Neural crest cell (in vitro differentiated cells): Measurements from ENCODE around the gene C1orf159. TPM values are rescaled to one million over a fixed set of nuclear protein-coding genes. Genes with fewer than 3 reads are reported as not detected.

Experiments
- DNase-seq: peaks from one replicate; pipeline ENCODE4 v3.0.0; 2021; ENCODE audit warnings: low read depth, mixed read lengths, low spot score
- H3K27ac Mint-ChIP-seq: one replicate; pipeline ENCODE4 v1.8.0; 2021; ENCODE audit warnings: mild to moderate bottlenecking, mixed read lengths; ENCODE audit not compliant: unreplicated experiment
- H3K27me3 Mint-ChIP-seq: 2 replicates; pipeline ENCODE4 v1.8.0; 2021; ENCODE audit warnings: low read depth, mild to moderate bottlenecking, mixed read lengths
- H3K36me3 Mint-ChIP-seq: 2 replicates; pipeline ENCODE4 v1.8.0; 2021; ENCODE audit warnings: low read depth, mild to moderate bottlenecking, mixed read lengths
- H3K4me1 Mint-ChIP-seq: 2 replicates; pipeline ENCODE4 v1.8.0; 2021; ENCODE audit warnings: mixed read lengths
- H3K4me3 Mint-ChIP-seq: one replicate; pipeline ENCODE4 v1.8.0; 2021; ENCODE audit warnings: mild to moderate bottlenecking, mixed read lengths
- H3K9me3 Mint-ChIP-seq: 2 replicates; pipeline ENCODE4 v1.8.0; 2021; ENCODE audit warnings: mixed read lengths
- total RNA-seq: library from RNA; stranded (reverse); gene quantifications from 2 replicates; pipeline ENCODE4 v1.2.1, GENCODE V29; 2021
- TF ChIP-seq, protein P1 (sequence below): fragments of 200-600 bp; sonication (generic); conservative IDR thresholded peaks from 2 replicates; pipeline ENCODE4 v1.5.0; 2021; ENCODE audit warnings: antibody characterized with exemption, mild to moderate bottlenecking

The C1orf159 gene
- total RNA-seq, 1 donor from 2014 or later = 26.1 TPM

GRCh38 chr1:1162597-1163537 lies 47.0 kb upstream of the C1orf159 start:
- DNase-seq = no peak
- H3K27ac Mint-ChIP-seq = no peak overlapping the region
- no peaks in the 10 kb centered on the region for H3K9me3 Mint-ChIP-seq
- H3K4me3 Mint-ChIP-seq = no peak overlapping the region
- peaks cover 11% of the 10 kb centered on the region for H3K4me1 Mint-ChIP-seq
- H3K36me3 Mint-ChIP-seq = no peaks in the 10 kb centered on the region
- TF ChIP-seq, protein P1, sequence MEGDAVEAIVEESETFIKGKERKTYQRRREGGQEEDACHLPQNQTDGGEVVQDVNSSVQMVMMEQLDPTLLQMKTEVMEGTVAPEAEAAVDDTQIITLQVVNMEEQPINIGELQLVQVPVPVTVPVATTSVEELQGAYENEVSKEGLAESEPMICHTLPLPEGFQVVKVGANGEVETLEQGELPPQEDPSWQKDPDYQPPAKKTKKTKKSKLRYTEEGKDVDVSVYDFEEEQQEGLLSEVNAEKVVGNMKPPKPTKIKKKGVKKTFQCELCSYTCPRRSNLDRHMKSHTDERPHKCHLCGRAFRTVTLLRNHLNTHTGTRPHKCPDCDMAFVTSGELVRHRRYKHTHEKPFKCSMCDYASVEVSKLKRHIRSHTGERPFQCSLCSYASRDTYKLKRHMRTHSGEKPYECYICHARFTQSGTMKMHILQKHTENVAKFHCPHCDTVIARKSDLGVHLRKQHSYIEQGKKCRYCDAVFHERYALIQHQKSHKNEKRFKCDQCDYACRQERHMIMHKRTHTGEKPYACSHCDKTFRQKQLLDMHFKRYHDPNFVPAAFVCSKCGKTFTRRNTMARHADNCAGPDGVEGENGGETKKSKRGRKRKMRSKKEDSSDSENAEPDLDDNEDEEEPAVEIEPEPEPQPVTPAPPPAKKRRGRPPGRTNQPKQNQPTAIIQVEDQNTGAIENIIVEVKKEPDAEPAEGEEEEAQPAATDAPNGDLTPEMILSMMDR = no peak
- H3K27me3 Mint-ChIP-seq = peaks cover 27% of the 10 kb centered on the region

DNA sequence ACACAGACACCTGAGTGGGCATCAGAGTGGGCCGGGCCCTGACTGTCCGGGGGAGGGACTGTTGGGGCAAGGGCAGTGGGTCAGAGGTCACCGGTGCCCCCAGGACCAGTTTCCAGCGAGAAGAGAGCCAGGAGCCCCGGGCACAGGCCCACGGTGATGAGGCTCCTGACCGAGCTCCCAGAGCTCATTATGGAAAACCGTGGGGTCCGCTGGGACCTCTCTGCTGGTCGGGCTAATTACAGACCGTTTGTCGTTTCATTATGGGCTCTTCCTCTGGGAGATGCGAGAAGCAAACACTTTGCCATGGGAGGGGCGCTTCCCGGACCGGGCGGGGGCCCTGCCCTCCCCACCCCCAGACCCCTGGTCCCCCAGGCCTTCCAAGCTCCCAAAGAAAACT lies 45.8 kb upstream of the C1orf159 start:
- no peaks in the 10 kb centered on the region for H3K36me3 Mint-ChIP-seq
- no peak overlapping the region for H3K27ac Mint-ChIP-seq
- H3K9me3 Mint-ChIP-seq = no peaks in the 10 kb centered on the region
- TF ChIP-seq, protein P1 = no peak
- peaks cover 11% of the 10 kb centered on the region for H3K4me1 Mint-ChIP-seq
- peaks cover 27% of the 10 kb centered on the region for H3K27me3 Mint-ChIP-seq
- H3K4me3 Mint-ChIP-seq = no peak overlapping the region
- no peak for DNase-seq

DNA sequence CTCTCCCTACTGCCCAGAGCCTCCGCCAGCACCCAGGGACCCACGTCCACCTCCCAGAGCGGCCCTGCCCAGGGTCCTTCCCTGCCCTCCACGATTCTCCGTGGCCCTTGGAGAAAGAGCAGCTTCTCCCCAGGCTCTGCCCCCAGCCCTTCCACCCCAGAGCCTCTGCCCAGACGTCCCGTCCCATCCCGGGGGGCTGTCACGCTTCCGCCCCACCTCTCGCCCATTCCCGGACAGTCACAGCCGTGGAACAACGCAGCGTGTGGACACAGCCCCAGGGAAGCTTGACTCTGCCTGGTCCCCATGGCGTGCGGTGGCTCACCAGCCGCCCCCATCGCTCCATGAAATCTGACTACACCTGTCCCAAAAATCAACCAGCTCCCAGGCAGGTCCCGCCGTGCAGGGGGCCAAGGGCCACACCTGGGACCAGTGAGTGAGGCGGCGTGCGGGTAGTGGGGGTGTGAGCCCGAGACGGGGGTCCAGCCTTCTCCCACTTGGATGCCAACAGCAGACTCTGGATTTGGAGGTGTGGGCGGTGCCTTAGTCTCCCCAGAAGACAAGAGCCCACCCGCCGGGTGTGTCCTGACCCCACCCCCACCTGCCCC lies 45.3 kb upstream of the C1orf159 start:
- Mint-ChIP-seq H3K9me3 (no peaks in the 10 kb centered on the region), H3K36me3 (no peaks in the 10 kb centered on the region), H3K27me3 (peaks cover 27% of the 10 kb centered on the region), H3K27ac (no peak overlapping the region), H3K4me3 (no peak overlapping the region), H3K4me1 (peaks cover 11% of the 10 kb centered on the region)
- DNase-seq = no peak
- TF ChIP-seq, protein P1 = no peak

- Mint-ChIP-seq H3K36me3 (no peaks in the 10 kb centered on the region), H3K27me3 (peaks cover 22% of the 10 kb centered on the region)
- TF ChIP-seq, protein P1 = no peak
These were observed 44.5 kb upstream of the C1orf159 start for GRCh38 chr1:1160281-1160930.

GRCh38 chr1:1157914-1158710 lies 42.2 kb upstream of the C1orf159 start:
- Mint-ChIP-seq H3K36me3 (peaks cover under 1% of the 10 kb centered on the region), H3K4me1 (no peaks in the 10 kb centered on the region), H3K27me3 (peaks cover 3% of the 10 kb centered on the region), H3K9me3 (peaks cover 10% of the 10 kb centered on the region), H3K27ac (no peak overlapping the region), H3K4me3 (no peak overlapping the region)
- TF ChIP-seq, protein P1 = no peak
- peak; percentile 57 for DNase-seq

More at GRCh38 chr1:1160281-1160930, 44.5 kb upstream of the C1orf159 start:
- DNase-seq = no peak
- Mint-ChIP-seq H3K4me3 (no peak overlapping the region), H3K9me3 (peaks cover under 1% of the 10 kb centered on the region), H3K4me1 (peaks cover 5% of the 10 kb centered on the region), H3K27ac (no peak overlapping the region)
